Spleen (tissue), 11 donors: Measurements from ENCODE around the gene PPP3CA. TPM values are rescaled to one million over a fixed set of nuclear protein-coding genes. Genes with fewer than 3 reads are reported as not detected.
A peak's percentile ranks its signal among the peaks of the same experiment; 100 is the strongest.

Experiments
- DNase-seq: peaks from one replicate; pipeline ENCODE4 v3.0.0-alpha.2; 2020
- H3K27ac ChIP-seq, 8 donors: fragments of 200-600 bp; sonication (generic) in 7 of 8; 1 replicate in 4 of 8; 2 replicates in 4 of 8; pipeline versions ENCODE4 v1.5.0 to v1.8.0; 2016 to 2021; ENCODE audit warnings: inconsistent platforms in 4 of 8, mild to moderate bottlenecking in 4 of 8, moderate library complexity in 1 of 8
- H3K27me3 ChIP-seq, 7 donors: fragments of 200-600 bp; sonication (generic) in 6 of 7; replicated peaks in 1 of 7; 1 replicate in 4 of 7; 2 replicates in 3 of 7; pipeline versions ENCODE4 v1.5.0 to v1.8.0; 2016 to 2021; ENCODE audit warnings: inconsistent platforms in 3 of 7, mild to moderate bottlenecking in 1 of 7
- H3K36me3 ChIP-seq, 6 donors: fragments of 200-600 bp; sonication (generic) in 5 of 6; 1 replicate in 4 of 6; 2 replicates in 2 of 6; pipeline versions ENCODE4 v1.5.0 to v1.8.0; 2016 to 2021; ENCODE audit warnings: inconsistent platforms in 2 of 6
- H3K4me1 ChIP-seq, 6 donors: fragments of 200-600 bp; sonication (generic) in 5 of 6; 1 replicate in 3 of 6; 2 replicates in 3 of 6; pipeline versions ENCODE4 v1.5.0 to v1.8.0; 2016 to 2021; ENCODE audit warnings: inconsistent platforms in 3 of 6
- H3K4me3 ChIP-seq, 8 donors: fragments of 200-600 bp; sonication (generic) in 7 of 8; 1 replicate in 4 of 8; 2 replicates in 4 of 8; pipeline versions ENCODE4 v1.5.0 to v1.8.0; 2016 to 2021; ENCODE audit warnings: inconsistent platforms in 4 of 8, mild to moderate bottlenecking in 4 of 8, moderate library complexity in 2 of 8
- H3K9me3 ChIP-seq, 8 donors: fragments of 200-600 bp; sonication (generic) in 7 of 8; 1 replicate in 4 of 8; 2 replicates in 4 of 8; pipeline versions ENCODE4 v1.5.0 to v1.8.0; 2016 to 2021; ENCODE audit warnings: inconsistent platforms in 4 of 8
- POLR2A ChIP-seq, 3 donors: fragments of 450-650 bp; IDR thresholded peaks; one replicate each; pipeline ENCODE4 v1.5.1; 2017; ENCODE audit warnings: antibody characterized with exemption in 3 of 3, mild to moderate bottlenecking in 1 of 3
- POLR2AphosphoS5 ChIP-seq, 3 donors: sonication (generic); formaldehyde crosslinking; IDR thresholded peaks; one replicate each; pipeline ENCODE4 v1.5.1; 2017; ENCODE audit warnings: antibody characterized with exemption in 3 of 3
- WGBS, 5 donors: extraction: QIAGEN DNeasy Blood & Tissue Kit in 3 of 5; methylation state at CpG; one replicate each; pipeline versions ENCODE4 v1.1.5 to v1.1.7; 2013 to 2018; 5-methylcytosine and 5-hydroxymethylcytosine counted together
- intact Hi-C: fragments of 100-400 bp; cut with DNase I; formaldehyde crosslinking; loops from one replicate; pipeline ENCODE4 v1.15.0; 2023; ENCODE audit warnings: low total_unique reads
- polyA plus RNA-seq, 3 donors: library from polyadenylated mRNA; stranded (reverse); fragments of 200-250 nt; gene quantifications; one replicate each; pipeline ENCODE4 v1.2.1, GENCODE V29; 2013
- total RNA-seq, 7 donors: library from RNA; depleted of rRNA in 3 of 7; stranded (reverse); fragments of >200 nt in 3 of 7; fragmentation: NEBNext Ultra II Directional in 4 of 7; extraction: Animal tissue kit (Norgen Biotek cat#: 25700) in 4 of 7; gene quantifications; one replicate each; pipeline versions ENCODE4 v1.1.0 to v1.2.1, GENCODE V29; 2016 to 2021
- TF ChIP-seq, protein P1 (sequence below), 11 experiments: fragments of 200-600 bp in 7 of 11; fragments of 450-650 bp in 4 of 11; sonication (generic) in 4 of 11; IDR thresholded peaks in 8 of 11; conservative IDR thresholded peaks in 3 of 11; 1 replicate in 7 of 11; 2 replicates in 4 of 11; pipeline versions ENCODE4 v1.4.0 to v1.8.0; 2016 to 2021; ENCODE audit warnings: antibody characterized with exemption in 11 of 11, inconsistent platforms in 4 of 11, mild to moderate bottlenecking in 1 of 11
- donor health status: healthy with polysubstance abuse.
- donor health status: DM: no; HTN: no; CAD: no; lungs with moderate emphysema.
- donor health status: DM: no; HTN: no; CAD: no.
- donor health status: Bipolar disorder and iron deficiency.
- donor health status: healthy.
- donor health status: DM: no; HTN: no; CAD: no.
- donor health status: DM: yes; HTN: yes; CAD: no.

Gene PPP3CA
- total and polyA plus RNA-seq, 10 donors: 15.5 to 50.0 (median 39.6) TPM

- Histone ChIP-seq H3K36me3 (no peaks in the 10 kb centered on the region), H3K27ac (peak overlapping the region; percentile 88 to 99 (median 98)), H3K4me3 (peak overlapping the region; percentile 66 to 95 (median 88)), H3K9me3 (no peaks in the 10 kb centered on the region), H3K27me3 (no peaks in the 10 kb centered on the region), H3K4me1 (peaks cover 9 to 52% (median 39%) of the 10 kb centered on the region in 6 donors)
- peak; percentile 100 for DNase-seq
- 0 to 1% (median 0%) methylated on average over 55 to 71 of the region's 71 CpGs for WGBS, 5 donors
- intact Hi-C loops: loop anchor here (10.0 kb wide), 1 partner anchor 153 kb away; no protein-coding TSS in a partner anchor
- TF ChIP-seq POLR2AphosphoS5 (IDR thresholded peaks at IDR 0.05): peak; percentile 94 to 96 (median 96)
- peak in 2 of 3 donors; percentile 61 to 76 for TF ChIP-seq POLR2A (IDR thresholded peaks at IDR 0.05)
- TF ChIP-seq, protein P1, sequence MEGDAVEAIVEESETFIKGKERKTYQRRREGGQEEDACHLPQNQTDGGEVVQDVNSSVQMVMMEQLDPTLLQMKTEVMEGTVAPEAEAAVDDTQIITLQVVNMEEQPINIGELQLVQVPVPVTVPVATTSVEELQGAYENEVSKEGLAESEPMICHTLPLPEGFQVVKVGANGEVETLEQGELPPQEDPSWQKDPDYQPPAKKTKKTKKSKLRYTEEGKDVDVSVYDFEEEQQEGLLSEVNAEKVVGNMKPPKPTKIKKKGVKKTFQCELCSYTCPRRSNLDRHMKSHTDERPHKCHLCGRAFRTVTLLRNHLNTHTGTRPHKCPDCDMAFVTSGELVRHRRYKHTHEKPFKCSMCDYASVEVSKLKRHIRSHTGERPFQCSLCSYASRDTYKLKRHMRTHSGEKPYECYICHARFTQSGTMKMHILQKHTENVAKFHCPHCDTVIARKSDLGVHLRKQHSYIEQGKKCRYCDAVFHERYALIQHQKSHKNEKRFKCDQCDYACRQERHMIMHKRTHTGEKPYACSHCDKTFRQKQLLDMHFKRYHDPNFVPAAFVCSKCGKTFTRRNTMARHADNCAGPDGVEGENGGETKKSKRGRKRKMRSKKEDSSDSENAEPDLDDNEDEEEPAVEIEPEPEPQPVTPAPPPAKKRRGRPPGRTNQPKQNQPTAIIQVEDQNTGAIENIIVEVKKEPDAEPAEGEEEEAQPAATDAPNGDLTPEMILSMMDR (IDR thresholded peaks at IDR 0.05 in 8 of 11, conservative IDR thresholded peaks at IDR 0.05 in 3 of 11): peak in 3 of 11 experiments; percentile 18 to 35 (median 20)
Measured at GRCh38 chr4:101347557-101348366, 436 bp upstream of the PPP3CA start.

GRCh38 chr4:101346351-101347266, 717 bp downstream of the PPP3CA start:
- no peaks in the 10 kb centered on the region for H3K27me3 ChIP-seq
- intact Hi-C loops: loop anchor here (10.0 kb wide), 1 partner anchor 152 kb away; no protein-coding TSS in a partner anchor
- TF ChIP-seq POLR2AphosphoS5 (IDR thresholded peaks at IDR 0.05) (peak; percentile 2 to 63 (median 23)), POLR2A (IDR thresholded peaks at IDR 0.05) (no peak)
- TF ChIP-seq, protein P1 (IDR thresholded peaks at IDR 0.05 in 8 of 11, conservative IDR thresholded peaks at IDR 0.05 in 3 of 11): peak in 3 of 11 experiments; percentile 9 to 12 (median 9)
- no peaks in the 10 kb centered on the region for H3K36me3 ChIP-seq
- 0 to 1% (median 1%) methylated on average over 41 to 93 of the region's 93 CpGs for WGBS, 5 donors
- peaks cover 11 to 64% (median 39%) of the 10 kb centered on the region in 6 donors for H3K4me1 ChIP-seq
- no peaks in the 10 kb centered on the region for H3K9me3 ChIP-seq
- peak; percentile 92 for DNase-seq
- H3K27ac ChIP-seq: peak overlapping the region; percentile 88 to 99 (median 98)
- H3K4me3 ChIP-seq: peak overlapping the region; percentile 66 to 95 (median 88)

DNA sequence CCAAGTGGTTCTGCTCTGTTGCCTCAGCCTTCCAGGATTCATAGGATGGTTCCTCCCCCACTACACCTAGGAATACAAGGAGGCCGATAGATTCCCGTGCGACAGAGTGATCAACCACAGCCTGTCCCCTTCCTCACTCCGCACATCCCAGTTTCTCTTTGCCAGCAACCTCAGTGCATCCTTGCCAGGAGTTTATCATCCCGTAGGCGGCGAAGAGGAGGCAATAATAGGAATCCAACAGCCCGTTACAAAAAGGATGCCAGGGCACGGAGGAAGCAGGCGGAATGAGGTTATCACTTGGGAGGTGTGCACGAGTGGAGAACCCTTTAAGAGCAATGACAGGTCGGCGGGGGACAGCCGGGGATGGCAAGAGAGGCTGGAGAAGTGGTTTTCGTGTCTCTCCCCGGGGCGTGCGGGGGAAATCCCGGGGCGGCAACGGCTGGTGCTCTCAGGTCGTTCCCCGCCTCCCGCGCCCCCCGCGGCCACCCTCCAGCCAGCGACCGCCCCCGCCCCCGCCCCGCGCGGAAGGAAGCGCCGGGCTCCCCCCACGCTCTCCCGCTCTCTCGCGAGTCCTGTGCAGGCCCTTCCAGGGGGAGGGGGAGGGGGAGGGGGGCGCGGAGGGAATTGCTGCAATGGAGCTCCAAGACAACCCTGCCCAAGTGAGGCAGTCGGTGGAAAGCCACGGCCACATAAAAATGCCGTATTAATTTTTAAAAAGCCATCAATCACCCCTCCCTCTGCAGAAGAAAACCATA, 1.6 kb downstream of the PPP3CA start:
- Histone ChIP-seq H3K9me3 (no peaks in the 10 kb centered on the region), H3K27ac (peak overlapping the region; percentile 88 to 99 (median 98)), H3K4me1 (peaks cover 18 to 72% (median 42%) of the 10 kb centered on the region in 6 donors), H3K27me3 (no peaks in the 10 kb centered on the region), H3K36me3 (no peaks in the 10 kb centered on the region), H3K4me3 (peak overlapping the region; percentile 66 to 95 (median 88))
- intact Hi-C loops: loop anchor here (10.0 kb wide), 1 partner anchor 151 kb away; no protein-coding TSS in a partner anchor
- 0 to 4% (median 2%) methylated on average over 21 to 45 of the region's 45 CpGs for WGBS, 5 donors
- TF ChIP-seq POLR2A (IDR thresholded peaks at IDR 0.05) (no peak), POLR2AphosphoS5 (IDR thresholded peaks at IDR 0.05) (peak; percentile 19 to 32 (median 21))
- TF ChIP-seq, protein P1 (IDR thresholded peaks at IDR 0.05 in 8 of 11, conservative IDR thresholded peaks at IDR 0.05 in 3 of 11): peak in 2 of 11 experiments; percentile 2 to 20
- DNase-seq: peak; percentile 93
